HG03457 (cell line): ENCODE results near the gene NACC2.

Experiments
- ATAC-seq: cut with Tn5 transposase; IDR thresholded peaks from one replicate; pipeline ENCODE4 v1.9.1; 2021; ENCODE audit warnings: moderate number of reproducible peaks; ENCODE audit not compliant: unreplicated experiment

The NACC2 gene, protein sequence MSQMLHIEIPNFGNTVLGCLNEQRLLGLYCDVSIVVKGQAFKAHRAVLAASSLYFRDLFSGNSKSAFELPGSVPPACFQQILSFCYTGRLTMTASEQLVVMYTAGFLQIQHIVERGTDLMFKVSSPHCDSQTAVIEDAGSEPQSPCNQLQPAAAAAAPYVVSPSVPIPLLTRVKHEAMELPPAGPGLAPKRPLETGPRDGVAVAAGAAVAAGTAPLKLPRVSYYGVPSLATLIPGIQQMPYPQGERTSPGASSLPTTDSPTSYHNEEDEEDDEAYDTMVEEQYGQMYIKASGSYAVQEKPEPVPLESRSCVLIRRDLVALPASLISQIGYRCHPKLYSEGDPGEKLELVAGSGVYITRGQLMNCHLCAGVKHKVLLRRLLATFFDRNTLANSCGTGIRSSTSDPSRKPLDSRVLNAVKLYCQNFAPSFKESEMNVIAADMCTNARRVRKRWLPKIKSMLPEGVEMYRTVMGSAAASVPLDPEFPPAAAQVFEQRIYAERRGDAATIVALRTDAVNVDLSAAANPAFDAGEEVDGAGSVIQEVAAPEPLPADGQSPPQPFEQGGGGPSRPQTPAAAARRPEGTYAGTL

DNA sequence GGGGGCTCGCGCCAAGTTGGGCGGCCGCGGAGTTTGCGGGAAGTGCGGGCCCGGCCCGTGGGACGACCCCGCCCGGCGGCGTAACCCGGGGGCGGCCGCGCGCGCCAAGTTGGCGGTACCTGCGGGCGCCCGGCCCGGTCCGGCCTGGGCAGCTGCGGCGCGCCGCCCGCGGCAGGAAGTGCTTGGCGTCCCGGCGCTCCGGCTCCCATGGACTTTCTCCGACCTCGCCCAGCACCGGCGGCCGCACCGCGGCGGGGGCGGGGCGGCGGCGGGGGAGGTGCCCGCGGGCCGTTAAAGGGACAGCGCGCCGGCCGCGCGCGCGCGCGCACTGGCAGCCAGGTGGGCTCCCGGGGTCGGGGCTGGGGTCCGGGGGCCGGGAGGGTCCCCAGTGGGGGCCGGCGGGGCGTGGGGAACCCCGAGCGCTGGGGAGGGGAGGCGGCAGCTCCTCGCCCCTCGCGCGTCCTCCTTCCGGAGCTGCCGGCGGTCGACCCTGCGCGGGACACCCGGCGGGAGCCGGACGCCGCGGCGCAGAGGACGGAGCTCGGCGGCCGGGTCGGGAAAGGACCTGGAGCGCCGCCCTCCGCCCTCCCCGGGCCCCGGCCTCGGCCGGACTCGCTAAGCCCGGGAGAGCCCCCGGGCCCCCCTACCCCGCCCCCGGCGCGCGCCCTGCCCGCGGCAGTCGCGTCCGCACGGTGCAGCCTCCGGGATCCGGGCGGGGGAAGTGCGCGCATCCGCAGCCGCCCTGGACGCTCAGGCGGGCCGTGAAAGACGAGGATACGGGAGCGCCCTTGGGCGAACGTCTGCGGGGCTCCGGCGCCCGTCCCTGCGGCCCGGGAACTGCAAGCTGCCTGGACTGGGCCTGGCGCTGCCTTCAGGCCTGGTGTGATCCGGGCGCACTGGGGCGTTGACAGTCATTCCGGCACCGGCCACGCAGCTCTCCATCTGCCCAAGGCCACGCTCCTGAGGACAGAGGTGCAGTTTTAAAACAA lies at the start of gene NACC2:
NACC2 (minus strand) TSS at position 220 of the 989 bp plus-strand sequence. CDS start 44,768 bp downstream, outside the sequence.
- no peak for ATAC-seq

DNA sequence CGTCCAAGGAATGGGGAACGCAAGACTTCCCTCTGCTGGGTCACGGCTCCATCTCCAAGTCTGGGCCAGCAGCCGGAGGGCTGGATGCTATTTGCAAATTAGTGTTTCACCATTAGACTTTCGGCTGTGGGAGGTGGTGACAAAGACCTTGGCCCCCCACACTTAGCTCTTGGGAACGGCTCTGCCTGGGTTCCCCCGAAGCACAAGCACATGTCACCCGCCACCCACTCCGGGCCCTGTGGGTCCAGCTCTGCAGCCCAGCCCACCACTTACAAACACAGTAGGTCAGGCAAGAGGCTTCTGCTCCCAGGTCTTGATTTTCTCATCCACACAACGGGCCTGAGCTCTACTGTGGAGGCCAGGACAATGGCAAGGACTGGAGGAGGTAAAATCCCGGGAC lies 49.4 kb upstream of the NACC2 start:
- ATAC-seq, result no peak

DNA sequence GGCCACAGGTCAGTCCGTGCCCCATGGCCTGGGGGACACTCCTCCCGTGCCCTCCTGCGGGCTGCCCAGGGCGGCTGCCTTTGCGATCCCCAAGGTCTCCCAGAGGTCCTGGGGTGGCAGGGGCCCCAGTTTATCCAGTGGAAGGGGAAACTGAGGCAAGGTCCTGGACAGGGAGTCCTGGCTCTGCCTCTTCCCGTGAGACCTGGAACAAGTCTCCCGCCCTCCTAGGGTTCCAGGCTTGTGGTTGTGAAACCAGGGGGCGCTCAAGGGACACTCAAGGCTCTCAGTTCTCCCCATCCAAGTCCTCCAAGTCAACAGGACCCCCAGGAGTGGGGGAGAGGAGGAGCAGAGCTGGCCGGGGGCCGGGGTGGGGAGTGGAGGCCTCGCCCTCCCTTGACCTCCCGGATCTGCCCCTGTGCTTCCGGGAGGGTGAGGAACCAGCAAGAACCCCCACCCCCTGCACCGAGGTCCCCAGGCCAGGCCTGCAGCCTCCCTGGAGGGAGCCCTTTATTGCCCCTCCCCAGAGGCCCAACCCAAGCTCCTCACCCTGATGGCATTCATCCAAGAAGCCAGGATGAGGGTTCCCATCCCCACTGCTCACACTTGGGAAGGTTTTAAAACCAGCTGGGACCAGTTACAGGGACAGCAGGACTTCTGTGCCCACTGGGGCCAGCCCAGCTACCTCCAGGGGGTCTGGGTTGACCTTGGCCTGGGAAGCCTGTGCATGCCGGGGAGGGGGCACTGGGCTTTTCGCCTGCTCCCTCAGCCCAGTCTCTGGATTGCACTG lies 48.3 kb upstream of the NACC2 start:
- no peak for ATAC-seq

DNA sequence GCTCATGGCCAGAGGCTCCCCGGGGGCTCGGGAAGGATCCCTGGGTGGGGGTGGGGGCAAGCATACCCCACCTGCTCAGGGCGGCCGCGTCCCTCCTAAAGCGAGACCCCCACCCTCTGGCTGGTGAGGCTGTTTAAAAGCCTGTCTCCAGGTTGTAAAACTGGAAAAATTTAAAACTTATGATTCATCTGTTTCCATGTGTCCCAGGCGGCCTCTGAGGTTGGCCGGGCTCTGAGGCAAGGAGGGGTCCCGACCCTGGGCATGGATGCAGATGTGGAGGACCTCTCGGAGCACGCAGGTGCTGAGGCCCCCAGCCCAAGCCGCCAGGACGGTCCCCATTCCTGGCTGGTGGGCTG lies 47.7 kb upstream of the NACC2 start:
- no peak for ATAC-seq

DNA sequence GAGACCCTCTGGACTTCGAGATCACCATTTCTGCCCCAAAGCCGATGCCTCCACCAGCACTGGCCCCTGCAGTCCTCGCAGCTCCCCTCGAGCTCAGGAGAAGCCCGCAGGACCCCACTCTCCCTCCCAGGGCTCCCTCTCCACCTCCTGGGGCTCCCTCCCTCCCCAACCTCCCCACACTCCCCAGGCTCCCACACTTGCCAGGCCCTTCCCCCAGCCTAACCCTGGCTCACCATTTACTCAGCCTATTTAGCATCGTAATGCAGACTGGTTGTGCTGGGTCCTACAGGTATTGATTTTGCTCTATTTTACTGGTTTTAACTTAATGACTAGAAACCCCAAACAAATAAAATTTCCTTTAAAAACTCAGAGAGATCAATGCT lies 47.3 kb upstream of the NACC2 start:
- ATAC-seq, result no peak

DNA sequence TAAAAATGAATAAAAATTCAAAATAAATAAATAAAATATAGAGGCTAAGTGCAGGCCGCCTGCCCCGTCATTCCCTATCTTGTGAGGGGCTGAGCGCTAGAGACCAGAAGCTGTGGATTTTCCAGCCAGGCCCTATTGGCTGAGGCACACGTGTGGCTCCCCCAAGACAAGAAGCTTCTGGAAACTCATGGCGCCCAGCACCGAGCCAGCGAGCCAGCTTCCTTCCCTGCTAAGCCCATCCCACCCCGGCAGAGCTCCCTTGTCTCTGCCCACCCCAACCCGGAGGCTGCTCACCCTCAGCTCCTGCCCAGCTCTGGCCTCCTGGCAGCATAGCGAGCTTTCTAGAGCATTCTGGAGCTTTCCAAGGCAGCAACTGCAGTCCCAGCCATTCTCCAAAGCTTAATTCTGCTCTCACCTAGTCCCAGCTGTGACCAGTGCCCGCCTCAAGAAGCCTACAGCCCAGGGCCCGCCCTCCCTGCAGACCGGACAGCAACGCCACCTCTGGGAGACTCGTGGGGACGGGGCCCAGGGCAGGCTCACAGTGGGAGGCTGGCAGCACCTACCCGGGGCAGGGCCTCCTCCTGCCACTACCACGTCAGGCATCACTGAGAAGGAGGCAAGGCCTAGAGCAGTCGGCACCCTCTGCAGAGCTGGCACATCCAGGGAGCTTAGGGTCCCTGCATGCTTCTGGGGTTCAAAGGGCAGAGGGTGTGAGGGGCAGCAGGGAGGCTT lies 46.8 kb upstream of the NACC2 start:
- no peak for ATAC-seq

DNA sequence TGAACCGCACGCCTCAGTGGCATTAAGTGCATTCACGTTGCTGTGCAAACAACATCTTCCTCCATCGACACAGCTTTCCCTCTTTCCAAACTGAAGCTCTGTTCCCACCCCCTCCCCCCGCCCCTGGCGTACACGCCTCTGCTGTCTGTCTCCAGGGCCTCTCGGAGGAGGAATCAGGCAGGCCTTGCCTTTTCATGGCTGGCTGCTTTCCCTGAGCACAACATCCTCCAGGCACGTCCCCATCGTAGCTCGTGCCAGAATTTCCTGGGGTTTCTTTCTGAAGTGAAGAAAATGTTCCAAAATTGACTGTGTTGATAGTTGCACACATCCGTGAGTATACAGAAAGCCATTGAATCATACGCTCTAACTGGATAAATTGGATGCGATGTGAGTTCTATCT lies 45.9 kb upstream of the NACC2 start:
- no peak for ATAC-seq

DNA sequence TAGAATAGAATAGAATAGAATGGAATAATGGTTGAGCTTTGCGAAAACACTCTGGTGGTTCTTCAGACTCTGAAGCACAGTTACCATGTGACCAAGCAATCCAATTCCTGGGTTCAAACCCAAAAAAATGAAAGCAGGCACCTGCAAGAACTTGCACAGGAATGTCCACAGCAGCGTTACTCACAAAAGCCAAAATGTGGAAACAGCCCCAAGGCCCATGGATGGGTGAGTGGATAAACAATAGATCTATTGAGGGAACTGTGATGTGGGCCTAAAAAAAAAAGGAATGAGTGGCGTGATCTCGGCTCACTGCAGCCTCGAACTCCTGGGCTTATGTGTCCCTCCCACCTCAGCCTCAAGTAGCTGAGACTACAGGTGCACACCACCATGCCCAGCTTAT lies 45.0 kb upstream of the NACC2 start:
- ATAC-seq, result no peak

DNA sequence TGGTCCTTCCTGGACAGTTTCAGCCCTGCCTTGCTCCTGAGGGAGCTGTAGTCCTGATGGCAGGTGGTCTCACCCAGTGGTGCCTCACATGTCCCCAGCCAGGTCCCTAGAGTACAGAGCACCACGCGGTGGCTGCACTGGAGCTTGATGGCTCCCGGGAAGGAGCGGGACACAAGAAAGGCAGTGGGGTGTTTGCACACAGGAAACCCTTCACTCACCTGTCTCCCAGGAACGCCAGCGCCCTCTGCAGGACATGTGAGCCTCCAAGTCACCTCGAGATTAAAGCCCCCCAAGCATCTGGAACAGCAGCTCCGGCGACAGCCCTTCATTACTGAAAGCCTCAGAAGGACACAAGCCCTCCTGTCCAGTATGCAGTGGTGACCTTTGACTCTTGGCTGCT lies 43.5 kb upstream of the NACC2 start:
- ATAC-seq, result no peak

DNA sequence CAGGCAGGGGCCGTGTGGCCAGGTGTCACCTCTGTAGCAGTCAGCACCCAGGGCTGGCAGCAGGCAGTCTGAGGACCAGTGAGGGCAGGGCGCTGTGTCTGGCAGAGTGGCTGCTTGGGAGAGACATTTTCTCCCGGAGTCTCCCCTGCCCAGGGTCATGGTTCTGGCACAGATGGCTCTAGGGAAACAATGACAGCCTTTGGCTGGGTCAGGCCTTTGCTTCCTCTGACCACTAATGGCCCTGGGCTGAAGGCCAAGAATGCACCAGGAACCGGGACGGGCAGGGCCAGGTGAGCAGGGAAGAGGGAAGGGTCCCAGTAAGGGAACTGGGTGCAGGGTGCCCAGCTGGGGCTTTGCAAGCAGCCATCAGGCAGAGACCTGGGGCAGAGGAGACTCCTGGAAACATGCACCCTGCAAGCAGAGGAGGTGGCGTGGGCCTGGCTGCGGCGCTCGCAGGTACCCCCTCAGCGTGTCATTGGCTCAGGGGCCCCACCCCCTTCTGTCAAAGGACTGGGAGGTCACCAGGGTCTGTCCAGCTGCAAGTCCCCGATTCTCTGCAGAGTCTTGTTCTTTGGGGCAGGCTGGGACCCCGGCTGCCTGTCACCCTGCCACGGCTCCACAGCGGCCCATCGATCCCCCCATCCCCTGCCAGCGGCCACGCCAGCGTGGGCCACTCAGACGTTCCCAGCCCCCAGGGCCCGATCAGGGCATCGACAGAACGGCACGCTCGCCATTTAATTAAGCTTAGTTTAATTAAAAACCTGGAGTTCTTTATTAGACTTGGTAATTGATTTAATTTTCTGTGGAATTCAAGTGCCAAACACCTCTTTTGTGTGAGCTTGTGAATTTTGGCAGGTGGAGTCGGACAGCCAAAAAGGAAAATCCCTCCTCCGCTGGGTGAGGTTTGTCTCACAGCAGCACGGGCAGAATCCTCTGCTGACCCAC lies 42.5 kb upstream of the NACC2 start:
- ATAC-seq, result no peak

DNA sequence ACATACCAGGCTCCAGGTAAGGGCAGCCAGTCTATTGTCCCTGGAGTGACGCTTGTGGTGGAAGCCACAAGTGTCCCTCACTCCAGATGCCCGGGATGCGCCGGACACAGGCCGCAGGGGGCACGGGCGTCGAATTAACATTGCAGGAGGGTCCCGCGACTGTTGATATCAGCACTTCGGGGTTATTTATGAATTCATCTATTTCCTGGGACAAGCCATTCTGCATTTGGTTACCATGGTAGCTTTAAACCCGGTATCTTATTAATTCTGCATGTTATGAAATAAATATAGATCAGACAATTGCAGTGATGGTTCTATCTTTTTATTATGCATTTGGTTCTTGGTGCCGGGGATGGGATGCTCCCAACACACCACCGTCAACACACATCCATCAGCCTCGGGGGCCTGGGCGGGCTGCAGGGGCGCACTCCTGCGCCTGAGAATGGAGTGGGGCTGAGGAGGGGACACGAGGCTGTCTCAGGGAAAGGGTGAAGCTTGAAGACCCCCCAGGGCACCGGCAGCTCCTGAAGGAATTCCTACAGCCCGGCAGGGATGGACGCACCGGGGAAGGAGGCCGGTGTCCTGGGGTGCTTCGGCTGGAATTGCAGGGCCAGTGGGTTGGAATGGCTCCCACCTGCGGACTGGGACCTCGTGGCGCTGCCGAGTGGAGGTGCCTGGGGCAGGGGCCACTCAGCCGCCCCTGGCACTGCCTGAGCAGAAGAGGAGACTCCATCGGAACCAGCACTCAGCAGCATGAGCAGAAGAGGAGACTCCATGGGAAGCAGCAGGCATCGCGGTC lies 41.2 kb upstream of the NACC2 start:
- ATAC-seq, result no peak

DNA sequence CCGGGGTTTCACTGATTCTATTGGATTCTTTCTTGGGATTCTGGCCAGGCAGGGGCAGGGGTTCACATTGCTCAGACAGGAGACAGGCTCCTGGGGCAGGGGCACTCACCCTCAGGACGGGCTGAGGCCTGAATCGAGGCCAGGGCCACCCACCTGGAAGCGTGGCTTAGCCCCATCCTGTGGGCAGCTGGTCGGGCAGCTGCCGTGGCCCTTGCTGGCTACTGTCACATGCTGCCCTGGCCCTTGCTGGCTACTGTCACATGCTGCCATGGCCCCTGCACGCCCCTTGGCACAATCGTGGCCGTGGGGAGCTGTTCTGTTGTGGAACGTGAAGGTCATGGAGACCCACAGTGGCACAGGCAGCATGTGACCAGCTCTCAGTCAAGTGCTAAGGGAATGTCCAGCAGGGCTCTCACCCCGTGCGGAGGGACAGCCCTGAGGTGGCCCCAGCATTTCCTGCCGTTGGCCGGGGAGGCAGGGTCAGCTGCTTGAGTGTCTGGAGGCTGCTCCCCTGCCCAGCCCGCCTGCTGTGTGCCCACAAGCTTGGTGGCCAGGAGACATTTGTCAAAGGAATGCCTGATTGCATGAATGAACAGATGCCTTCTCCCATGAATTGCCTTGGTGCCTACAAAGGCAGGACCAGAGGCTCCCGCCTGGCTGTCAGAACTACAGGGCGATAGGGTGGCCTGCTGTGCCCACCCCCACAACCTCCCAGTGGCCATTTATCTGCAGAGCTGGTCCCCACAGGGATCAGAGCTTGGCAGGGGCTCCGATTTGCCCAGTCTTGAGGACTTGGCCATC lies 40.4 kb upstream of the NACC2 start:
- ATAC-seq, result no peak

DNA sequence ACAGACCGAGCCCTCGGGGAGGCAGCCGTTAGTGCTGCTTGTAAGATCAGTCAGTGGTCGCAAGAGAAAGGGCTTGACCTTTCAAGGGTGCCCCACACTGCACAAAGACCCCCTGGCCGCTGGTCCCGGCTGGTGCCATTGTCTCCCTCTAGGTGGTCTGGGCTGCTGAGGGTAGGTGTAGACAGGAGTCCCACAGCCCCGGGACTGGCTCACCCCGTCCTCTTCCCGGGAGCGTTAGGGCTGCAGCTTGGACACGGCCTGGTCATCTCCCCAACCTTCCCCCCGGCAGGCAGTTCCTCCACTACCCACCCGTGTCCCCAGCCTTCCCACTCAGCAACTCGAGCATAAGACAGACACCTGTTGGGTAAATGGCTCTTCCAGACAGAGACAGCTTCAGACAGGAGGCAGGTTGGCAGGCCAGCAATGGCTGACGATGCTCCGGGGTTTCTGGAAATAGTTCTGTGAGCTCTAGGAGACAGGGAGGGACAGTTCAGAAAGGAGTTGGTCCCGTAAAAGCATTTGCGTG lies 38.9 kb upstream of the NACC2 start:
- ATAC-seq, result no peak

DNA sequence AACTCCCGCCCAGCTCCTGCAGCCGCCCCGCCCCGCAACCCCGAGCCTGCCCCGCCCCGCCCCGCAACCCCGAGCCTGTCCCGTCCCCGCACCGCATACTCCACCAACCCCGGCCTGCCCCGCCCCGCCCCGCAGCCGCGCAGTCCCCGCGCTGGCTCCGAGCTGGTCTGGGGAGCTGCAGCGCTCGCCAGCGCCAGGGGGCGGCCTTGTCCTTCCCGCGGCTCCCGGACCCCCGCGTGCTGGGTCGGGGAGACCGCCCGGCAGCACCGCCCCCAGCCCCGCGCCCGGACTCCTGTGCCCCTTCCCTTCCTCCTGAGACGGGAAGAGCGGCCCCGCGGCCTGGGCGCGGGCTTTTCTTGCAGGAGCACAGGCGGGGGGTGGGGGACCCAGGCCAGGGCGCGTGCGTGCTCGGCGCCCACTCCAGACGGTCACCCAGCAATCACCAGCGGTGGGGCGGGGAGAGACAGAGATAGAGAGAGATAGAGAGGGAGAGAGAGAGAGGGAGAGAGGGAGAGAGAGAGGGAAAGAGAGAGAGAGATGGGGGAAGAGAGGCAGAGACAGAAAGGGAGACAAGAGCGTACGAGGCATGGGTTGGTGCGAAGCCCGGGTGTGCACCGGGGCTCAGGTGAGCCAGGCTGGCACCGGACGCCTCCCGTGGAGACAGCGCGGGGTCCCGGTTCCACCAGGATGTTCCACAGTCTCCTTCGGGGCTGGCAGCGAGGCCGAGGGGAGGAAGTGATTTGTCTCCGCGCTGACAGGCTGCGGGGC lies 38.3 kb upstream of the NACC2 start:
- no peak for ATAC-seq

DNA sequence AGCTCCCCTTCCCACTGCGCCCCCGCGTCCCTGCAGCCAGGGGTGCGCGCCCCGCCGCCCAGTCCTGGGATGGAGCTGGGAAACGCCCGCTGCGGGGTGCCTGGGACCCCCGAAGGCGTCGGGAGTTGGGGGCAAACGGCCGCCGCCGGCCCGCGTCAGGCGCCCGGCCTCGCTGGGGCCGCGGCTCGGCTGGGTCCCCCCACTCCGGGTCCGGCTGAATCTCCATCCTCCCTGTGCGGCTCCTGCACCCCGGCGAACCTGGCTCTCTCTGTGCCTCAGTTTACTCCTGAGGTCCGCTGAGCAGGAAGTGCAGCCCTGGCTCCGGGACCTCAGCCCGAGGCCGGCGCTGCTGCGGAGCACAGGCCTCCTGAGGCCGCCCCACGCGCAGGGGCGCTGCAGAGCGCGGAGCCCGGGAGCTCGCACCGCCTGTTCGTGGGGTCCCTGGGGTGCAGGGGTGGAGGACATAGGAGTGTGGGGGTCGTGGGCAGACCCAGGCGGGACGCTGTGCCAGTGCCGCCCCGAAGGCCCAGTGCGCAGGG lies 37.5 kb upstream of the NACC2 start:
- no peak for ATAC-seq
